NCI-H1436 (cell line): ENCODE measurements around the gene NECTIN1.

Source experiments
- DNase-seq: peaks from one replicate; lab custom pipeline; 2025; lab: John Stamatoyannopoulos, UW

NECTIN1 gene

GRCh38 chr11:119754656-119755355 is 25.8 kb upstream of the NECTIN1 start:
- no peak for DNase-seq

GRCh38 chr11:119754199-119754598 is 25.2 kb upstream of the NECTIN1 start:
- DNase-seq: no peak

- DNase-seq: no peak
These were observed 23.9 kb upstream of the NECTIN1 start for GRCh38 chr11:119752946-119753345.

- no peak for DNase-seq
These were observed 23.4 kb upstream of the NECTIN1 start for GRCh38 chr11:119752345-119752871.

- no peak for DNase-seq
These were observed 21.1 kb upstream of the NECTIN1 start for GRCh38 chr11:119750056-119750455.

- DNase-seq: no peak
These were observed 20.1 kb upstream of the NECTIN1 start for GRCh38 chr11:119749006-119749565.

- no peak for DNase-seq
These were observed 19.1 kb upstream of the NECTIN1 start for GRCh38 chr11:119747868-119748660.

GRCh38 chr11:119745776-119746535 is 17.0 kb upstream of the NECTIN1 start:
- DNase-seq: no peak

GRCh38 chr11:119745112-119745511 is 16.1 kb upstream of the NECTIN1 start:
- DNase-seq: no peak

- DNase-seq: no peak
These were observed 15.6 kb upstream of the NECTIN1 start for GRCh38 chr11:119744577-119744976.

- no peak for DNase-seq
These were observed 14.0 kb upstream of the NECTIN1 start for GRCh38 chr11:119743006-119743405.

- no peak for DNase-seq
These were observed 13.4 kb upstream of the NECTIN1 start for GRCh38 chr11:119742263-119742861.

GRCh38 chr11:119741369-119742262 is 12.6 kb upstream of the NECTIN1 start:
- DNase-seq: no peak

- no peak for DNase-seq
These were observed 11.0 kb upstream of the NECTIN1 start for GRCh38 chr11:119739975-119740374.

- no peak for DNase-seq
These were observed 10.2 kb upstream of the NECTIN1 start for GRCh38 chr11:119739021-119739703.

GRCh38 chr11:119738059-119738439 is 9.0 kb upstream of the NECTIN1 start:
- DNase-seq: no peak

- DNase-seq: no peak
These were observed 8.5 kb upstream of the NECTIN1 start for GRCh38 chr11:119737366-119738058.

GRCh38 chr11:119734788-119735187 is 5.8 kb upstream of the NECTIN1 start:
- DNase-seq: no peak

GRCh38 chr11:119730789-119731386 is 1.9 kb upstream of the NECTIN1 start:
- no peak for DNase-seq
